Measurements from ENCODE around the gene SEMA3F.

The SEMA3F gene

DNA sequence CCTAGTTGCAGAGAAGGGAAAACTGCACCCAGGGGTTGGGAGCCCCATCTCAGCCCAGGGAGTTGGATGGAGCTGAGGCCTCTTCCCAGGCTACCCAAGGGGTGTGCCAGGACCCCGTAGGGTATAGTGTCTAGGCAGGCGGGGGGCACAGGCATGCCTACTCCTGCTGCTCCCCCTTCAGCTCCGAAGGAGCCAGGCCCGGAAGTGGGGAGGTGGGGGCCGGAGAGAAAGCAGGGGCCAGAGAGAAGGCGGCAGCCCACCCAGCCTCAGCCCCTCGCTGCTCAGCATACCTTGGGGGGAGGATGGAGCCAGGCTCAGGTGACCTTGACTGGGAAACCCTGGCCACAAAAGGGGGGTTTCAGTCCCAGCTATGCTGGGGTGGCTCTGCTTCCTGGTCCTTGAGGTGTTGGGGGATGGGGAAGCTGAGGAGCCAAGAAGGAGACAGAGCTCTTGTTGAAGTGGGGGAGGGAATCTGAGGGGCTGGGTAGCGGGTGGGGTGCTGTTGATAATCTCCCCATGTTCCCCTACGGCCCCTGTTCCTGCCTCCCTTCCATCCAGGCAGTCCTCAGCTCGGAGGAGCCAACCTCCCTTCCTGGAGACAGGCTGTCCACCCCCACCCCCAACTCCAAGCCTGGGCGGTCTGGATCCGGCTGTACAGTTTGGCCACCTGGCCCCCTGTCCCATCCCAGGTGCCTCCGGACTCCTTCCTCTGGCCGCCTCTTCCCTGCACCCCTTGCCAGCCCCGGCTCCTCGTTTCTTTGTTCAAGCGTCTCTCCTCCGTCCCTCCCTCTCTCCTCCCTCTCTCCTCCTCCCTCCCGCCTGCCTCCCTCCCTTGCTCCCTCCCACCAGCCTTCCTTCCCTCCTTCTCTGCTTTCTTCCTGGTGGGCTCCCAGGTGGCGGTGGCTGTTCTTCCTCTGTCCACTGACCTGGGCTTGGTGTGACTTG is 1.7 kb downstream of the SEMA3F start:
- DNase-seq: no peak

DNA sequence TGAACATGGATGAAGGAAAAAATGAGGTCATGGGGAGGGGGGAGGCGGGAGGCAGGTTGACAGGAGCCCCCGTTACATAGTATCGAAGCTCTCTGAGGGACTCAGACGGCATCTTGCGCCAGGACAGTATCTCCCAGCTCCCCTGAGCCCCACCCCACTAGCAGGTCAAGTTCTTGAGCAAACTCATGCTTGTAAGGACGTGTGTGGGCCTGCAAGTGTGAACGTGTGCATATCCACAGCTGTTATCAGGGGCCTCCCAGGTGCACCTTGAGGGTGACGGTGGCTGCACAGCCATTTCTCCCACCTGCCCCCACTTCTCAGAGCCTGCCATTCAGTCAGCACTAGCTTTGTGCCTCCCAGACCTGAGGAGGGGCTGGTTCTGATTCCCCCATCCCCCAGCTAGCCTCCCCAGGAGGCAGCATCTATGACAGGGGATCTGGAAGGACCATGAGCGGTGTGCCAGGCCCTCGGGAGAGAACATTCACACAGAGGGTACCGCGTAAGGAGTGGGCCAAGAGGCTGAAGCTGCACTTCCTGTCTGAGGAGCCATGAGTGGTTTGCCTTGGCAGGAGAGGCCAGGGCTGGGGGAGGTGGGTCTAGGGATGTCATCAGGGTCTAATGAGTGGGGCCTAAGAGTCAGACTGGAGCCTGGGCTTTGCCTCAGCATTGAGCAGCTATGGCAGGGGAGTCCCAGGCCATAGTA is 2.9 kb downstream of the SEMA3F start:
- no peak for DNase-seq

DNA sequence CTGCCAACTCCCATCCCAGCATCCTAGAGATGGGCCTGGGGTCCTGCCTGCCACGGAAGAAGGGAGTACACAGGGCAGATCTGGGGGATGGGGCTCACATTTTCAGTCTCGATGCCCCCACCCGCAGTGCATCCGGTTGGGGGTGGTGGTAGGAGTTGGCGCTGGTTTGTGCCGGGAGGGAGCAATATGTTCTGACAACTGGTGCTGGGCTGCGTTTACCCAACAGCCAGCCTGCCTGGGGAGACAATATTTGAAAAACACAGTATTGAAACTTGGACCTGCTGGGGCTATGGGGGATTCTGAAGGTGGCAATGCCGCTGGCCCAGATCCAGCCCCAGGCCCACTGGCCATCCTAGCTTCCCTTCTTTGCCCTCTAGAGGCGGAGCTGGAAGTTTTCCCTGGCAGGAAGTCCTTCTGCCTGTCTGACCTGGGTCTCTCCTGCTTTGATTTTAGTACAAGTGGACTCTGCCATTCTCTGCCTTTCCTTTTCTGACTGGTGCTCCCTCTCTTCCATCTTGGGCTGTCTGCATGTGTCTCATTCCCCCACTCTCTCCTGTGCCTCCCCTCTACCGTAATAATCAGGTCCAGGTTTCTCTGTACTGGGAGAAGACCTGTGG is 3.5 kb downstream of the SEMA3F start:
- no peak for DNase-seq

DNA sequence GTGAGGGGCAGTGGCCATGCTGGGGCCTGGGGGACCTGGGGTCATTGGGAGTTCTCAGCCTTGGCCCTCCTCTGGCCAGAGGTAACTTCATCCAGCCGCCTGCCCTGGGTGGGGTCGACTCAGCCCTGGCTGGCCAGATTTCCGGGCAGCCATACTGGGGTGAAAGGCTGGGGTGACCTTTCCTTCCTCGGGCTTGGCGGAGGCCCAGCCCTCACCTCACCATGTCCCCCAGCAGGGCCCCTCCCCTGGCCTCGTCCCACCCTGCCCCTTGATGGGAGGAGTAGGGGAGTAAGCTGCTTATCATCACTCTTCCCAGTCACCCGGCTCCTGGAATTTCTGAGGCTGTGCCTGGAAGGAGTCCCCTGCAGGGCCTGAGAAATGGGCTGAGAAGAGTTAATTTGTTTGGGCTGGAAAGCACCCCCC is 5.4 kb downstream of the SEMA3F start:
- DNase-seq: no peak

- no peak for DNase-seq
Observed at GRCh38 chr3:50161320-50161719, 6.2 kb downstream of the SEMA3F start.

DNA sequence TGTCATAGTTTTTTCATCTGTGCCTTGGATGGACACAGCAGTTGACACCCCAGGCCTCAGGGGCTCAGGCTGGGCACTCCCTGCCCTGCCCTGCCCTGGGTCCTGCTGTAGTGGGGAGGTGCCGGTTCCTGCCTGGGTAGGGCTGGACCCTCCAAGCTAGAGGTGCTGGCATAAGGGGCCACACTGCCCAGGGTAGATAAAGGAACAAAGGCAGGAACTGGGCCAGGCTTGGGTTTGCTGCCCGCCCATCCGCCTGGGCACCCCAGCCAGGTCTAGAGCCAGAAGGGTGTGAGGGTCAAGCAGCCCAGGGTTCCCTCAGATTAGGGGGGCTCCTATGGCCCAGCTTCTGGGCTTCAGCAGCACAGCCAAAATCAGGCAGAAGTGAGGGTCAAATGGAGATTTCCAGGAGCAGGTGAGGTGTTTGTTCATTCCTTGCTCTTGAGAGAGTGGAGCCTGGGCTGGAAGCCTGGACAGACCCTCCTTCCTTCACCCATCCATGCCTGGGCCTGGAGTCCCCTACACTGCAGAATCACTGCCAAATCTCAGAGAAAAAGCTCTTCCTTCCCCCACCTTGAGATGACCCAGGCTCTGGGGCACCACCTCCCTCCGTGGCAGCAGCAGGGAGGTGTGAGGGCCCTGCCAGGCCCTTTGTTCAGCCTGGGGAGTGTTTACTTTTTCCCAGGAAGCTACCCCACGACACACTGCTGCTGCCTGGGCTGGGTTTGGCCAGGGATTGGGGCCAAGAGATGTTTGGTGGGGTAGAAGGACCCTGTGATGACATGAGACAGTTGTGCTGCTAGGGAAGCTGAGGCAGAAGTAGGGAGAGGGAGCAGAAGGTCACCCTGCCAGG is 7.1 kb downstream of the SEMA3F start:
- DNase-seq: no peak

GRCh38 chr3:50163572-50164455 is 8.7 kb downstream of the SEMA3F start:
- DNase-seq: no peak

DNA sequence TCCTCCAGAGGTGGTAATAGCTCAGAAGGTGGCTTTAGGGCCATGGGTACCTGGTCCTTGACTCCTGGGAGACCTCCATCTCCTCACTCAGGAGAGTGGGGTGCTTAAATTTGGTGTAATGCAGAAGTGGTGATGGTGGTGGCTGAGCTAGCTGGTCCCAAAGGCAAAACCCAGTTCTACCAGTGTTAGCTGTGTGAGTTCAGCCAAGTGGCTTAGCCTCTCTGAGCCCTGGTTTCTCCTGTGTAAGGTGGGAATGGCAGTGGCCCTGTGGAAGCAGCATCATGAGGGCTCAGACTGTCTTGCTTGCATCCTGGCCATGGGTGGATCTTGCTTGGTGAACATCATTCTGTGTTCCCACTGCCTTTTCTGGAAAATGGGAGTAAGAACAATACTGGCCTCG is 9.4 kb downstream of the SEMA3F start:
- DNase-seq: no peak

DNA sequence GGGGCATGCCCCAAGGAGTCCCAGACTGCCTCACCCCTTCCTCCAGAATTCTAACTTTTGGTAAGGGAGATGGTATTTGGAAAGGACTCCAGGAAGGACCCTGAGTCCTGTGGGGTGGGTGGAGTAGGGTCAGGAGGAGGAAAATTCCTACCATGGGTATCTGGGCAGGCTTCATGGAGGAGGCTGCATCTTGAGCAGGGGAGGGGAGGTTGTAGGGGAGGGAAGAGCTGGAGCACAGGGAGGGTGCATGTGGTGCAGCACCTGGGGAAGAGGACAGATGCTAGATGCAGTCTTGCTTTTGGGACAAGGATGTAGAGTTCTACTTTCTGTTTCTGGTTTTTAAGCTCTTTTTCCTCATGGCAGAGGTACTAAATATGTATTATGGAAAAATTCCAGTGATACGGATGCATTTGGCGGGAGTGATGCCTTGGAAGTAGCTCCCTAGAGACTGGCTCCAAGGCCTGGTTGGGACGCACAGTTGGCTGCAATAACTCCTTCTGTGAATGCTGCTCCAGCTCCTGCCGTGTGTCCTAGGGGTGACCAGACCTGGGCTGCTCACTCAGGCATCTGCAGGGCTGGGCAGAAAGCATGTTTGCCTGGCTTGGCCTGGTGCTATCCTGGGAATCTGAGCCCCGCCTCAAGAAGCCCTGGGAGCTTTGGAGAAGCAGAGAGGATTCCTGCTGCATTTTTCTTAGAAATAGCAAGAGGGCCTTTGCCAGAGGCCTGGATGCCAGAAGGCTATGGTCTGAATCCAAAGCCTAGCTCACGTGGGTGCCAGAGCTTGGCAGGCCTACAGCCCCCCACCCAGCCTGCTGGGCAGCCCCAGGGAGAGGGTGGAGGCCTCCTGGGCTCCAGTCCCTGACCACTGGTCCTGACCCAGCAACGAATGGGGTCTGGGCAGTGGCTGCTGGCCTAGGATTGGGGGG is 10.1 kb downstream of the SEMA3F start:
- no peak for DNase-seq

DNA sequence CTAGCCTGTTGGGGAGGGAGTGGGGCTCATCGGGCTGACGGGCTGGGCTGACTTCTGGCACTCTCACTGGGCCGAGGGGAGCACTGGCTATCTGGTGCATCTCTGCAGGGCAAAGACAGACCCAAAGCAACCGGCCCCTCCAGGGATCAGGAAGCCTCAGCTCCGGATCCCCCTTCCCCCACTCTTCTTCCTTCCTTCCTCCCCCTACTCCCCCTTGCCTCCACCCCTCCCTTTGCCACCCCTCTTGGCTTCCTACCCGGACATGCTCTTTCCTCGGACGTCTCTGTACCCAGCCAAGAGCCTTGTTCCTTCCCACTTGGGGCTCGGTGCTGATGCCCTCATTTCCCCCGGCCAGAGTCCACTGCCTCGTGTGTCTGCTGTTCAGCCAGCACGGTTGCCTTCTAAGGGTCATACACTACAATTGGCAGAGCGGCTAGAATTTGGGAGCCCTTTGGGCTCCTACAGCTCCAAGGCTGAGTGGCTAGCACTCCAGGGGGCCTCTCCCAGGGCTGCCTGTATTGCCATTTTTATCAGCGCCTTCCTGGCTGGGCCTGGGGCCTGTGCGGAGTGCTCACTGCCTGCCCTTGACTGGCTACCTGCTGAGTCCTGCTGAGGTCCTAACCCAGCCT is 10.9 kb downstream of the SEMA3F start:
- no peak for DNase-seq

- DNase-seq: no peak
Observed at GRCh38 chr3:50166620-50167019, 11.5 kb downstream of the SEMA3F start.

DNA sequence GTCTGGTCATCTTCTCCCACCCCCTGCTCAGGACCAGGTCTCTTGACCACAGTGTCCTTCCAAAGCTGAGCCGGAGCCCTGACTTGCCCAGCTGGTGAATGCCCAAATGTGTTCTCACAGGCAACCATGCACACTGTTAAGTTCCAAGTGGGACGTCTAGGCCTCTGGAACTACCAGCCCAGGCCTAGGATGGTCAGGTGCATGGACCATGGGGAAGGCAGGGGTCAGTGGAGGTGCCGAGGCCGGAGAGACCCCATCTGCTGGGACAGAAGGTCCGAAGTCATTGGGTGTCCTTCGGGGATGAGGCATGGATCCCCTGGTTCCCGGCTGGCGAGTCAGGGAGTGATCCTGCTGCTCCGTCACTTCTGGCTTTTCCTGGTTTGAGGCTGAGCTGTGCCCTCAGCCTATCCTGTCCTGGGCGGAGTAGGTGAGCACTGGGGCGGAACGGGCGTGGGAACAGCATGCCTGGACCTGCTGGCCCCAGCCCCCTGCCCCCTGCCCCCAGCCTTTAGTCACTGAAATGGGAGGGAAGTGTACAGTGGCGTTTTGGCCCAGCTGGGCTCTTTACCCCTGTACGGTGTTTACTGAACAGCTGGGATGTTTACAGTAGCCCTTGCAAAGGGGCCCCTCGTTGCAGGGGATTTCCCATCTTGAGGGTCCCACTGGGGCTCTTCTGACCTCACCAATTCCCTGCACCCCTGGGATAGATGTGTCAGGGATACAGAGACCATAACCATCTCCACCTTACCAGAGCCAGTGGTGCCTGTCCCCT is 12.1 kb downstream of the SEMA3F start:
- no peak for DNase-seq

- DNase-seq: no peak
Observed at GRCh38 chr3:50167841-50168209, 12.7 kb downstream of the SEMA3F start.

- DNase-seq: no peak
Observed at GRCh38 chr3:50168388-50168787, 13.3 kb downstream of the SEMA3F start.

GRCh38 chr3:50168791-50169190 is 13.7 kb downstream of the SEMA3F start:
- DNase-seq: no peak

- no peak for DNase-seq
Observed at GRCh38 chr3:50169232-50169832, 14.2 kb downstream of the SEMA3F start.

GRCh38 chr3:50169858-50170257 is 14.7 kb downstream of the SEMA3F start:
- no peak for DNase-seq

DNA sequence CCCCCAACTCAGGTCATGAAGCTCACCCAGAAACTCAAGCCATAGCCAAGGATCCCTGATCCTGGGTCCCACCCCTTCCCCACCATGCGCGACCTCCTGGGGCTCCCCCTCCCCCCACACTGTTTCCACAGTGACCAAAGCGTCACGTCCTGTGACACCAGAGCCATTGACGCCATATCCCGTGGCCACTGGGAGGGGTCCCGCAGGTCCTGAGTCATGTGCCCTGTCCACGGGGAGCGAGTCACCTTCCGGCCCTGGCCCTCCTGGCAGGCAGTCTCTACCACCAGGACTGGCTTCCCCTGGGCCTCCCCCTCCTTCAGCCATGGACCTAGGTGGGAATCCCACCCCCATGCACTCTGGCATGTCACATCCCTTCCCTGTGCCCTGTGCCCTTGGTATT is 15.6 kb downstream of the SEMA3F start:
- DNase-seq: no peak
